Neural cell (in vitro differentiated cells): Measurements from ENCODE around the gene WDR1. TPM values are rescaled to one million over a fixed set of nuclear protein-coding genes. Genes with fewer than 3 reads are reported as not detected.

ENCODE experiments used
- H2AFZ ChIP-seq: fragments of 200-600, 300-800 bp; sonication (generic), shearing (Covaris generic); 2 replicates; pipeline ENCODE4 v1.6.0; 2014; ENCODE audit warnings: low read depth, mild to moderate bottlenecking, antibody characterized with exemption, low read length, moderate library complexity
- H3F3A ChIP-seq: fragments of 200-600 bp; shearing (Covaris generic); 2 replicates; pipeline ENCODE4 v1.6.1; 2016; ENCODE audit warnings: mild to moderate bottlenecking, moderate library complexity, mixed read lengths, antibody characterized with exemption, low read length; ENCODE audit not compliant: insufficient read depth, poor library complexity, severe bottlenecking
- H3K27ac ChIP-seq: fragments of 200-600, 300-800 bp; sonication (generic), shearing (Covaris generic); 2 replicates; pipeline ENCODE4 v1.5.1; 2014; ENCODE audit warnings: mild to moderate bottlenecking, low read length, moderate library complexity
- H3K27me3 ChIP-seq: fragments of 300-800, 200-600 bp; sonication (generic), shearing (Covaris generic); 2 replicates; pipeline ENCODE4 v1.6.0; 2014; ENCODE audit warnings: mild to moderate bottlenecking, low read depth, low read length, moderate library complexity; ENCODE audit not compliant: insufficient read depth
- H3K36me3 ChIP-seq: fragments of 300-800, 200-600 bp; sonication (generic), shearing (Covaris generic); 2 replicates; pipeline ENCODE4 v1.5.1; 2014; ENCODE audit warnings: mild to moderate bottlenecking, antibody characterized with exemption, low read length, moderate library complexity; ENCODE audit not compliant: insufficient read depth
- H3K4me2 ChIP-seq: fragments of 300-800, 200-600 bp; sonication (generic), shearing (Covaris generic); 2 replicates; pipeline ENCODE4 v1.6.0; 2014; ENCODE audit warnings: mild to moderate bottlenecking, low read length
- H3K4me3 ChIP-seq: fragments of 300-800, 200-600 bp; sonication (generic), shearing (Covaris generic); 2 replicates; pipeline ENCODE4 v1.5.1; 2014; ENCODE audit warnings: mild to moderate bottlenecking, low read length, moderate library complexity
- H3K79me2 ChIP-seq: fragments of 200-600 bp; shearing (Covaris generic); replicated peaks from 2 replicates; pipeline ENCODE4 v1.6.0; 2014; ENCODE audit warnings: mild to moderate bottlenecking, low read length, moderate library complexity; ENCODE audit not compliant: insufficient read depth
- H3K9ac ChIP-seq: fragments of 300-800, 200-600 bp; sonication (generic), shearing (Covaris generic); 2 replicates; pipeline ENCODE4 v1.6.1; 2016; ENCODE audit warnings: mild to moderate bottlenecking, low read length, mixed read lengths
- H3K9me2 ChIP-seq: fragments of 200-600 bp; shearing (Covaris generic); 2 replicates; pipeline ENCODE4 v1.6.1; 2016; ENCODE audit warnings: mild to moderate bottlenecking, low read length, mixed read lengths; ENCODE audit not compliant: insufficient read depth
- H3K9me3 ChIP-seq: fragments of 200-600, 300-800 bp; sonication (generic), shearing (Covaris generic); 2 replicates; pipeline ENCODE4 v1.6.1; 2016; ENCODE audit warnings: mild to moderate bottlenecking, mixed run types, low read length, moderate library complexity, mixed read lengths
- H4K20me1 ChIP-seq: fragments of 200-600 bp; shearing (Covaris generic); 2 replicates; pipeline ENCODE4 v1.6.1; 2016; ENCODE audit warnings: mild to moderate bottlenecking, mixed run types; ENCODE audit not compliant: insufficient read depth
- EP300 ChIP-seq: fragments of 450-650 bp; conservative IDR thresholded peaks from 2 replicates; pipeline ENCODE4 v1.6.1; 2014; ENCODE audit warnings: antibody characterized with exemption, mild to moderate bottlenecking, moderate library complexity; ENCODE audit not compliant: poor library complexity, severe bottlenecking
- EZH2 ChIP-seq: fragments of 200-600, 300-800 bp; shearing (Covaris generic), sonication (generic); IDR thresholded peaks from 2 replicates; pipeline ENCODE4 v1.6.1; 2014; ENCODE audit warnings: antibody characterized with exemption, low read length, borderline replicate concordance, mild to moderate bottlenecking; ENCODE audit not compliant: insufficient read depth, poor library complexity, severe bottlenecking
- MXI1 ChIP-seq: fragments of 450-650 bp; conservative IDR thresholded peaks from 2 replicates; pipeline ENCODE4 v1.6.1; 2014; ENCODE audit warnings: antibody characterized with exemption, mild to moderate bottlenecking; ENCODE audit not compliant: poor library complexity, severe bottlenecking
- POLR2AphosphoS5 ChIP-seq: IDR thresholded peaks from 2 replicates; pipeline ENCODE4 v1.6.1; 2012
- RAD21 ChIP-seq: fragments of 450-650 bp; conservative IDR thresholded peaks from 2 replicates; pipeline ENCODE4 v1.6.1; 2014; ENCODE audit warnings: antibody characterized with exemption, mild to moderate bottlenecking, moderate library complexity
- SMC3 ChIP-seq: fragments of 450-650 bp; conservative IDR thresholded peaks from 2 replicates; pipeline ENCODE4 v1.6.1; 2014; ENCODE audit warnings: antibody characterized with exemption, mild to moderate bottlenecking, moderate library complexity; ENCODE audit not compliant: poor library complexity
- TAF1 ChIP-seq: IDR thresholded peaks from 2 replicates; pipeline ENCODE4 v1.6.1; 2012; ENCODE audit warnings: low read depth
- polyA plus RNA-seq: library from polyadenylated mRNA; depleted of rRNA; stranded (reverse); fragments of >200 nt; gene quantifications from 2 replicates; pipeline ENCODE4 v1.2.3, GENCODE V29; 2014
- TF ChIP-seq, protein P1 (sequence below): fragments of 450-650 bp; IDR thresholded peaks from 2 replicates; pipeline ENCODE4 v1.5.1; 2014; ENCODE audit warnings: antibody characterized with exemption, mild to moderate bottlenecking, moderate library complexity; ENCODE audit not compliant: poor library complexity, severe bottlenecking
- TF ChIP-seq, protein P2 (sequence below): IDR thresholded peaks from 2 replicates; pipeline ENCODE4 v1.6.1; 2012; ENCODE audit warnings: borderline replicate concordance

The WDR1 gene
- polyA plus RNA-seq, 1 donor from 2014 or later, result 106 TPM

GRCh38 chr4:10105920-10106319 lies 10.7 kb downstream of the WDR1 start:
- H3K27ac ChIP-seq, result no peak overlapping the region
- no peak overlapping the region for H3K4me3 ChIP-seq
- no peak overlapping the region for H3K4me2 ChIP-seq
- no peaks in the 10 kb centered on the region for H3K9me3 ChIP-seq
- H3K27me3 ChIP-seq, result no peaks in the 10 kb centered on the region
- no peaks in the 10 kb centered on the region for H3F3A ChIP-seq
- peaks cover 4% of the 10 kb centered on the region for H4K20me1 ChIP-seq
- peaks cover 15% of the 10 kb centered on the region for H3K79me2 ChIP-seq
- H2AFZ ChIP-seq, result no peak overlapping the region
- H3K9me2 ChIP-seq, result no peaks in the 10 kb centered on the region
- TF ChIP-seq RAD21, result no peak
- TF ChIP-seq, protein P1, sequence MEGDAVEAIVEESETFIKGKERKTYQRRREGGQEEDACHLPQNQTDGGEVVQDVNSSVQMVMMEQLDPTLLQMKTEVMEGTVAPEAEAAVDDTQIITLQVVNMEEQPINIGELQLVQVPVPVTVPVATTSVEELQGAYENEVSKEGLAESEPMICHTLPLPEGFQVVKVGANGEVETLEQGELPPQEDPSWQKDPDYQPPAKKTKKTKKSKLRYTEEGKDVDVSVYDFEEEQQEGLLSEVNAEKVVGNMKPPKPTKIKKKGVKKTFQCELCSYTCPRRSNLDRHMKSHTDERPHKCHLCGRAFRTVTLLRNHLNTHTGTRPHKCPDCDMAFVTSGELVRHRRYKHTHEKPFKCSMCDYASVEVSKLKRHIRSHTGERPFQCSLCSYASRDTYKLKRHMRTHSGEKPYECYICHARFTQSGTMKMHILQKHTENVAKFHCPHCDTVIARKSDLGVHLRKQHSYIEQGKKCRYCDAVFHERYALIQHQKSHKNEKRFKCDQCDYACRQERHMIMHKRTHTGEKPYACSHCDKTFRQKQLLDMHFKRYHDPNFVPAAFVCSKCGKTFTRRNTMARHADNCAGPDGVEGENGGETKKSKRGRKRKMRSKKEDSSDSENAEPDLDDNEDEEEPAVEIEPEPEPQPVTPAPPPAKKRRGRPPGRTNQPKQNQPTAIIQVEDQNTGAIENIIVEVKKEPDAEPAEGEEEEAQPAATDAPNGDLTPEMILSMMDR, result no peak
- no peak for TF ChIP-seq EZH2
- TF ChIP-seq SMC3, result no peak
- TF ChIP-seq, protein P2, sequence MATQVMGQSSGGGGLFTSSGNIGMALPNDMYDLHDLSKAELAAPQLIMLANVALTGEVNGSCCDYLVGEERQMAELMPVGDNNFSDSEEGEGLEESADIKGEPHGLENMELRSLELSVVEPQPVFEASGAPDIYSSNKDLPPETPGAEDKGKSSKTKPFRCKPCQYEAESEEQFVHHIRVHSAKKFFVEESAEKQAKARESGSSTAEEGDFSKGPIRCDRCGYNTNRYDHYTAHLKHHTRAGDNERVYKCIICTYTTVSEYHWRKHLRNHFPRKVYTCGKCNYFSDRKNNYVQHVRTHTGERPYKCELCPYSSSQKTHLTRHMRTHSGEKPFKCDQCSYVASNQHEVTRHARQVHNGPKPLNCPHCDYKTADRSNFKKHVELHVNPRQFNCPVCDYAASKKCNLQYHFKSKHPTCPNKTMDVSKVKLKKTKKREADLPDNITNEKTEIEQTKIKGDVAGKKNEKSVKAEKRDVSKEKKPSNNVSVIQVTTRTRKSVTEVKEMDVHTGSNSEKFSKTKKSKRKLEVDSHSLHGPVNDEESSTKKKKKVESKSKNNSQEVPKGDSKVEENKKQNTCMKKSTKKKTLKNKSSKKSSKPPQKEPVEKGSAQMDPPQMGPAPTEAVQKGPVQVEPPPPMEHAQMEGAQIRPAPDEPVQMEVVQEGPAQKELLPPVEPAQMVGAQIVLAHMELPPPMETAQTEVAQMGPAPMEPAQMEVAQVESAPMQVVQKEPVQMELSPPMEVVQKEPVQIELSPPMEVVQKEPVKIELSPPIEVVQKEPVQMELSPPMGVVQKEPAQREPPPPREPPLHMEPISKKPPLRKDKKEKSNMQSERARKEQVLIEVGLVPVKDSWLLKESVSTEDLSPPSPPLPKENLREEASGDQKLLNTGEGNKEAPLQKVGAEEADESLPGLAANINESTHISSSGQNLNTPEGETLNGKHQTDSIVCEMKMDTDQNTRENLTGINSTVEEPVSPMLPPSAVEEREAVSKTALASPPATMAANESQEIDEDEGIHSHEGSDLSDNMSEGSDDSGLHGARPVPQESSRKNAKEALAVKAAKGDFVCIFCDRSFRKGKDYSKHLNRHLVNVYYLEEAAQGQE, result no peak
- TF ChIP-seq POLR2AphosphoS5, result no peak
- no peak for TF ChIP-seq TAF1
- TF ChIP-seq EP300, result no peak
- no peak for TF ChIP-seq MXI1
- no peaks in the 10 kb centered on the region for H3K36me3 ChIP-seq
- no peak overlapping the region for H3K9ac ChIP-seq

DNA sequence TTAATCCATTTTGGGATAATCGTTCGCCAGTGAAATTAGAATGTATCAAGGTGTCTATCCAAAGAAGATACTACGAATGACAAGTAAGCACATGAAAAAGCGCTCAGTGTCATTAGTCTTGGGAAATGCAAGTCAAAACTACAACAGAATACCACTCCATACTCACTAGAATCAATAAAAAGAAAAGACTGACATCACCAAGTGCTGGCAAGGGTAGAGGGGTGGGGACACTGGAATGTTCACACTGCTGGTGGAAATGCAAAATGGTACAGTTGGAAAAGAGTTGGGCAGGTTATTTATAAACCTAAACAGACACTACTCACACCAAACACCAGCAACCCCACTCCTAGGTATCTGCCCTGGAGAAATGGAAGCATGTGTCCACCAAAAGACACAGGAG lies 11.2 kb downstream of the WDR1 start:
- no peak overlapping the region for H3K4me3 ChIP-seq
- H3K79me2 ChIP-seq, result peaks cover 15% of the 10 kb centered on the region
- no peak overlapping the region for H2AFZ ChIP-seq
- TF ChIP-seq, protein P2, result no peak
- TF ChIP-seq SMC3, result no peak
- TF ChIP-seq EZH2, result no peak
- TF ChIP-seq POLR2AphosphoS5, result no peak
- TF ChIP-seq MXI1, result no peak
- TF ChIP-seq, protein P1, result no peak
- no peak for TF ChIP-seq EP300
- no peak for TF ChIP-seq RAD21
- no peak for TF ChIP-seq TAF1
- H3K4me2 ChIP-seq, result no peak overlapping the region
- H3K27ac ChIP-seq, result no peak overlapping the region
- H3K9me2 ChIP-seq, result no peaks in the 10 kb centered on the region
- H4K20me1 ChIP-seq, result peaks cover 4% of the 10 kb centered on the region
- no peak overlapping the region for H3K9ac ChIP-seq
- no peaks in the 10 kb centered on the region for H3F3A ChIP-seq
- H3K9me3 ChIP-seq, result no peaks in the 10 kb centered on the region
- H3K36me3 ChIP-seq, result no peaks in the 10 kb centered on the region
- no peaks in the 10 kb centered on the region for H3K27me3 ChIP-seq
